Measurements from ENCODE around the gene COL6A1. TPM values are rescaled to one million over a fixed set of nuclear protein-coding genes. Genes with fewer than 3 reads are reported as not detected.
"Not testable (repeated sequence)": the region's sequence is repeated elsewhere in the genome, so short reads cannot be mapped to it uniquely, and the experiment has no call there.

Gene COL6A1
- total RNA-seq, 1 donor from 2014 or later = 0.11 TPM

GRCh38 chr21:46046471-46046870 lies 64.9 kb downstream of the COL6A1 start:
- no peak for TF ChIP-seq CTCF (IDR thresholded peaks at IDR 0.05)
- DNase-seq = no peak
- Mint-ChIP-seq H3K36me3 (ENCODE audit: low read depth) (no peaks in the 10 kb centered on the region), H3K4me1 (no peaks in the 10 kb centered on the region), H3K4me3 (no peak overlapping the region), H3K27ac (no peak overlapping the region), H3K9me3 (no peaks in the 10 kb centered on the region), H3K27me3 (peaks cover 3% of the 10 kb centered on the region)
- intact Hi-C loops (cut with micrococcal nuclease) = no loop called here
- POLR2A ChIA-PET = no interaction called here
- ATAC-seq (ENCODE audit: low read depth) = no peak
- CTCF ChIA-PET = no interaction called here

GRCh38 chr21:46046906-46047305 lies 65.3 kb downstream of the COL6A1 start:
- DNase-seq; H3K36me3 Mint-ChIP-seq (ENCODE audit: low read depth); H3K27ac Mint-ChIP-seq; H3K4me3 Mint-ChIP-seq; H3K4me1 Mint-ChIP-seq; ATAC-seq (ENCODE audit: low read depth); POLR2A ChIA-PET; CTCF ChIA-PET; H3K27me3 Mint-ChIP-seq; H3K9me3 Mint-ChIP-seq; intact Hi-C loops (cut with micrococcal nuclease): not testable (repeated sequence)

- intact Hi-C loops (cut with micrococcal nuclease) = no loop called here
- Mint-ChIP-seq H3K27ac (no peak overlapping the region), H3K4me1 (no peaks in the 10 kb centered on the region), H3K27me3 (no peaks in the 10 kb centered on the region), H3K4me3 (no peak overlapping the region), H3K9me3 (no peaks in the 10 kb centered on the region), H3K36me3 (ENCODE audit: low read depth) (no peaks in the 10 kb centered on the region)
- ATAC-seq (ENCODE audit: low read depth) (no peak), DNase-seq (no peak)
- ChIA-PET CTCF (no interaction called here), POLR2A (no interaction called here)
- no peak for TF ChIP-seq CTCF (IDR thresholded peaks at IDR 0.05)
Measured at GRCh38 chr21:46048926-46049889, 67.6 kb downstream of the COL6A1 start.

GRCh38 chr21:46049890-46050667 lies 68.5 kb downstream of the COL6A1 start:
- Mint-ChIP-seq H3K36me3 (ENCODE audit: low read depth) (no peaks in the 10 kb centered on the region), H3K4me1 (no peaks in the 10 kb centered on the region), H3K4me3 (no peak overlapping the region), H3K27ac (no peak overlapping the region), H3K9me3 (no peaks in the 10 kb centered on the region), H3K27me3 (no peaks in the 10 kb centered on the region)
- DNase-seq (no peak), ATAC-seq (ENCODE audit: low read depth) (no peak)
- ChIA-PET POLR2A (no interaction called here), CTCF (no interaction called here)
- intact Hi-C loops (cut with micrococcal nuclease) = no loop called here
- no peak for TF ChIP-seq CTCF (IDR thresholded peaks at IDR 0.05)

GRCh38 chr21:46050668-46051378 lies 69.3 kb downstream of the COL6A1 start:
- Mint-ChIP-seq H3K4me3 (no peak overlapping the region), H3K36me3 (ENCODE audit: low read depth) (no peaks in the 10 kb centered on the region), H3K9me3 (no peaks in the 10 kb centered on the region), H3K27me3 (no peaks in the 10 kb centered on the region), H3K27ac (no peak overlapping the region), H3K4me1 (no peaks in the 10 kb centered on the region)
- no peak for ATAC-seq (ENCODE audit: low read depth)
- POLR2A ChIA-PET = no interaction called here
- intact Hi-C loops (cut with micrococcal nuclease) = no loop called here
- no peak for TF ChIP-seq CTCF (IDR thresholded peaks at IDR 0.05)
- CTCF ChIA-PET = no interaction called here
- no peak for DNase-seq

Data from activated B cell treated with CpG ODN at 0.5 μM for 24 hours (primary cell).